ENCODE results near the gene LIN7B. TPM values are rescaled to one million over a fixed set of nuclear protein-coding genes. Genes with fewer than 3 reads are reported as not detected.

The LIN7B gene
- total and polyA plus RNA-seq, 2 experiments from 2014 or later: 1.2 to 10.5 TPM

GRCh38 chr19:49106648-49107135 lies 7.5 kb upstream of the LIN7B start (continued):
- TF ChIP-seq CTCF (conservative IDR thresholded peaks at IDR 0.05; ENCODE audit: low read depth in 2 of 2): peak; percentile 90 to 92

GRCh38 chr19:49107625-49108459 lies 6.3 kb upstream of the LIN7B start:
- Mint-ChIP-seq H3K36me3 (ENCODE audit: low read depth) (peaks cover 59% of the 10 kb centered on the region), H3K4me1 (peaks cover 18% of the 10 kb centered on the region), H3K9me3 (no peaks in the 10 kb centered on the region; the same call in 1 of the 3 replicates), H3K27me3 (ENCODE audit: insufficient read depth, low read depth, poor library complexity) (peaks cover 20% of the 10 kb centered on the region), H3K4me3 (no peak overlapping the region; the same call in 2 of the 3 replicates), H3K27ac (peak overlapping the region; percentile 90; the same call in 1 of the 2 replicates)
- Histone ChIP-seq H3K4me3 (no peak overlapping the region), H3F3A (replicated peaks; ENCODE audit: low read depth) (peaks cover 39% of the 10 kb centered on the region), H2AFZ (no peak overlapping the region), H3K9me2 (ENCODE audit: insufficient read depth) (no peaks in the 10 kb centered on the region), H3K79me2 (replicated peaks; ENCODE audit: insufficient read depth) (no peaks in the 10 kb centered on the region), H4K20me1 (replicated peaks; ENCODE audit: insufficient read depth) (peaks cover 30% of the 10 kb centered on the region; the same call in 1 of the 2 replicates), H3K27me3 (ENCODE audit: insufficient read depth) (no peaks in the 10 kb centered on the region), H3K36me3 (ENCODE audit: insufficient read depth) (0 out of 2 replicates have a peak, but pooled peaks cover 10% of the 10 kb centered on the region), H3K4me1 (ENCODE audit: insufficient read depth) (no peaks in the 10 kb centered on the region; the same call in 1 of the 2 replicates), H3K27ac (ENCODE audit: low read depth) (no peak overlapping the region; the same call in 1 of the 2 replicates), H3K4me2 (no peak overlapping the region)
- ATAC-seq: no peak
- no peak for DNase-seq (ENCODE audit: low spot score)
- TF ChIP-seq ETS1 (IDR thresholded peaks at IDR 0.05): no peak
- TF ChIP-seq CTCF (conservative IDR thresholded peaks at IDR 0.05; ENCODE audit: low read depth in 2 of 2): no peak
- no peak for TF ChIP-seq REST (IDR thresholded peaks at IDR 0.05; ENCODE audit: unreplicated experiment)
- no peak for TF ChIP-seq ZNF331 (CRISPR knock-in tag; IDR thresholded peaks at IDR 0.05; ENCODE audit: low read depth)
- TF ChIP-seq EZH2phosphoT487 (IDR thresholded peaks at IDR 0.05; ENCODE audit: unreplicated experiment): no peak
- TF ChIP-seq ZNF462 (CRISPR knock-in tag; IDR thresholded peaks at IDR 0.05): no peak
- no peak for TF ChIP-seq POLR2AphosphoS5 (IDR thresholded peaks at IDR 0.05; ENCODE audit: low read depth)

All from GM23338 (cell line).